Activated CD8-positive, alpha-beta memory T cell treated with anti-CD3 and anti-CD28 coated beads, Interleukin-2, amount 50 U/mL, for 24 hours (primary cell): ENCODE data around the gene SSR3.
"Not testable (repeated sequence)": the region's sequence is repeated elsewhere in the genome, so short reads cannot be mapped to it uniquely, and the experiment has no call there.

Experiments
- DNase-seq: peaks from one replicate; pipeline ENCODE4 v3.0.0-alpha.2; 2020; ENCODE audit errors: extremely low read depth

The SSR3 gene

DNA sequence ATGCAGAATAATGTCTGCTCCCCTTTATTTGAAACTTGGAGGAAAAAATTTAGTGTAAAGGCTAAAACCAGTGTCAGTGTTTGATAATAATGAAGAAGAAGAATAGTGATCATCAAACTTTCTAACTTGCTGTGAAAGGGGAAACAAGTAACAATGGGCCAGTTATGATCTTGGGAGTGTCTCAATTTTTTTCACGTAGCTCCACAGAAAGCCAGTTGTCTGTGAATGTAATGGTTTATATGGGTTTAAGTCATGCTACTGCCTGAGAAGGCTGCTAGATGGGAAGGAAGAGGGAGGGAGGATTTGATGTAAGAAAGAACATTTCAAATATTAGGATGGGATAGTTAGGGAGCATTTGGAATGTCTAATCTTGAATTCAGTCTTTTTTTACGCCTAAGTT, 21.1 kb upstream of the SSR3 start:
- DNase-seq = no peak

DNA sequence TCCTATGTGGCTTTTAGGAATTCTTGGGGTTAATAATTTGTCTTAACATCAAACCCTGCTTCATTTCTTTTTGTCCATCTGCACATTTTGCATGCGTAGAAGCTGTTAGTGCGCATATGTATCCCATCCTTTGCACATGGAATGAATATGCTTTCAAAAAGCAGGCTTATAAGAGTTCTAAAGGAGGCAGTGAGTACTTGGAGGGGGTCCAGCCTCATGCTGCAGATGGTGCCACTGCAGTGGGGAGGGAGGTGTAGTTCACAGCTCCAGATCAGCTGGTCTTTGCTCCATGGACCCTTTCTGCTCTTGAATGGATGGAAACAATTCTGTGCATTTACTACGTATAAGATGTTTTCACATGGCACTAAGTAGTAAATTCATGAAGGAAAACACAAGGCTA, 20.7 kb upstream of the SSR3 start:
- DNase-seq = no peak

DNA sequence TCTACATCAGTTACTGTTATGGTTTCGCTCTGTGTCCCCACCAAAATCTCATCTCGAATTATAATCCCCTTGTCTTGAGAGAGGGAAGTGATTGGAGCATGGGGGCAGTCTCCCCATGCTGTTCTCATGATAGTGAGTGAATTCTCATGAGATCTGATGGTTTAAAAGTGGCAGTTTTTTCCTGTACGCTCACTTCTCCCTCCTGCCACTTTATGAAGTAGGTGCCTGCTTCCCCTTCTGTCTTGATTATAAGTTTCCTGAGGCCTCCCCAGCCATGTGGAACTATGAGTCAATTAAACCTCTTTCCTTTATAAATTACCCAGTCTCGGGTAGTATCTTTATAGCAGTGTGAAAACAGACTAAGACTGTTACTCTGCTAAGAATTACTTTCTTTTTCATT, 15.0 kb upstream of the SSR3 start:
- DNase-seq = not testable (repeated sequence)

DNA sequence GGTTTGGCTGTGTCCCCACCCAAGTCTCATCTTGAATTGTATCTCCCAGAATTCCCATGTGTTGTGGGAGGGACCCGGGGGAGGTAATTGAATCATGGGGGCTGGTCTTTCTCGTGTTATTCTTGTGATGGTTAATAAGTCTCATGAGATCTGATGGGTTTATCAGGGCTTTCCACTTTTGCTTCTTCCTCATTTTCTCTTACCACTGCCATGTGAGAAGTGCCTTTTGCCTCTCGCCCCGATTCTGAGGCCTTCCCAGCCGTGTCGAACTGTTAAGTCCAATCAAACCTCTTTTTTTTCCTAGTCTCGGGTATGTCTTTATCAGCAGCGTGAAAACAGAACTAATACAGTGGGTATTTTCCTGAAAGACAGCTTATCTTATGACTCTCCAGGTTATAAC, 14.1 kb upstream of the SSR3 start:
- not testable (repeated sequence) for DNase-seq

DNA sequence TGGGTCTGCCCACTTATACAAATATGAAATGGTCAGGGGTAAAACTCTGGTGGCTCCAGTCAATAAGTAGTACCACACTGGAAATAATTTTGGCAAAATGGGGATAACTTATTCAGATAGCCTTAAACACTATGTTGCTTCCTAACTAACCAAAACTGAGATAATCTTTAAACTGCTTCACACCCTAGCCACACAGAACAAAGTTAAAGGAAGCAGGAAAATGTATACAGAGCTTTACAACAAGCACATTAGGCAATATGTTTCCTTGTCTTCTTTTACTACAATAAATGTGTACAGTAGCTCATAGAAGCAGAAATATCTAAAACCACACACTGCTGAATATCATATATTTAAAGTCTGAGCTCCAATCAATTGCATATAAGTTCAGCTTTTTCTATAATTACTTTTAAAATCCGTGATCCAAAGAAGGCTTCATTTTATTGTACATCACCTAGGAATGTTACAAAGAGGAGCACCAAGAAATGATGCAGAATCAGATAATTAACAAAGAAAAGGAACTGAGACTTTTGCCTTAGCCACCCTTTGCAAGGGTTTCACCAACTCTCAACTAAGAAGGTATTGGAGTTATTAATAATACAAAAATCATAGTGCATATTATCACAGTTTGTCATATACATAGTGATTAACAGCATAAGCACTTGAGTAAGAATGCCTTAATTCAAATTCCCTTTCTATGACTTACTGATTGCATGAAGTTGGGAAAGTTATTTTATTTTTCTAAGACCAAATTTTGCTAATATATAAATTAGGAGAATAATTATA, 9.2 kb upstream of the SSR3 start:
- no peak for DNase-seq

DNA sequence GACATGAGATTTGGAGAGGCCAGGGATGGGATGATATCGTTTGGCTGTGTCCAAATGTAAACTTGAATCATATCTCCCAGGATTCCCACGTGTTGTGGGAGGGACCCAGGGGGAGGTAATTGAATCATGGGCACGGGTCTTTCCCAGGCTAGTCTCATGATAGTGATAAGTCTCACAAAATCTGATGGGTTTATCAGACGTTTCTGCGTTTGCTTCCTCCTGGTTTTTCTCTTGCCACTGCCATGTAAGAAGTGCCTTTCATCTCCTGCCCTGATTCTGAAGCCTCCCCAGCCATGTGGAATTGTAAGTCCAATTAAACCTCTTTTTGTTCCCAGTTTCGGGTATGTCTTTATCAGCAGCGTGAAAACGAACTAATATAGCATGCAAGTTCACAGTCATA, 7.6 kb upstream of the SSR3 start:
- DNase-seq = not testable (repeated sequence)

DNA sequence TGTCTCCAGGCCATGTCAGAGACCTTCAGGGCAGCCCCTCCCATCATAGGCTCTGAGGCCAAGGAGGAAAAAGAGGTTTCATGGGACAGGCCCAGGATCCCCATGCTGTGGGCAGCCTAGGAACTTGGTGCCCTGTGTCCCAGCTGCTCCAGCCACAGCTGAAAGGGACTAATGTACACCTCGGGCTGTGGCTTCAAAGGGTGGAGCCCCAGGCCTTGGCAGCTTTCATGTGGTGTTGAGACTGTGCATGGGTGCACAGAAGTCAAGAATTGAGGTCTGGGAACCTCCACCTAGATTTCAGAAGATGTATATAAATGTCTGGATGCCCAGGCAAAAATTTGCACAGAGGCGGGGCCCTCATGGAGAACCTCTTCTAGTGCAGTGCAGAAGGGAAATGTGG, 6.6 kb upstream of the SSR3 start:
- no peak for DNase-seq

DNA sequence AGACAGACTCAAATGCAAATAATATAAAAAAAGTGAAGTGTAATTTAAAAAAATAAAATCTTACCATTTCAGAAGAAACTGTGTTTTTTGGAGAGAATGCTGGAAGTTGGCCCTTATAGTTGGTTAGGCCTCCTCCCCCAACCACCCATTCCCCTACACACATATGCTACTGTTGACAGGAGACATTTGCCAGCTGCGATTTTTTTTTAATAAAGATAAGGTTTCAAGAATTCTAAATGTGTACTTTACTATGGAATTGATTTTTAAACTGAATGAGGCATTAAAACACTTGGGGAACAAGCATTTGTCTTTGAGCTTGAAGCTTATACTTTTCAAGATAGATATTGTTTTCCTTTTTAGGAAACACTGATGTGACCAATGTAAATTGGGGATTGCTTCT, 4.4 kb upstream of the SSR3 start:
- DNase-seq = no peak

DNA sequence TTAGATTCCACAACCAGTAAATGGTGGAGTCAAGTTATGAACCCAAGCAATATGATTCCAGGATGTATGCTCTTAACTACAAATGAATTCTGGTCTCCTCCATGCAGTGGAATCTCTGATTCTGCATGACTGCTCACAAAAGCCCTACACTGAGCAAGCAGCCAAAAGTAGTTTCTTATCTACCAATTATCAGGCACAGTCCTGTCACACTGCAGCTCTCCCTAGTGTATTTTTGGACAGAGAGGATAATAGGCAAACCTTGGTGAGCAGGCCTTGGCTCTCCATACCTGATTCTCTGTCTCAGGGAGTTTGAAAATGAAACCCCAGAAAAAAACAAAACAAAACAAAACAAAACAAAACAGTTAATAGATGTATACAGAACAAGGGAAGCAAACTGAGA, 3.5 kb upstream of the SSR3 start:
- no peak for DNase-seq

DNA sequence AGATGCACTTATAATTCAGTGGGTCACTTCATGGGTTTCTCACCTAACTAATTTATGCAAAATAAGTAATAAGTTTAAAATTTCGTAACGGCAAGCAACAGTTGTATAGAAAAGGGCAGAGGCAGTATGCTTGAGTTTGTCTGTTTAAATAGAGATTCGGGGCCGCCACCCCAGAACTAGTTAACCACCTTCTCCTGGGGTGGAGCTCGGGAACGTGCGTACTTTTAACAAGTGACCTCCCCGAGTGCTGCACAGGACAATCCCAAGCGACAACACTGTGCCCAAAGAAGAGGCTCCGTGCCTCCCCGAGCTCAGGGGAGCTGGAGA, 439 bp downstream of the SSR3 start:
- DNase-seq = no peak

DNA sequence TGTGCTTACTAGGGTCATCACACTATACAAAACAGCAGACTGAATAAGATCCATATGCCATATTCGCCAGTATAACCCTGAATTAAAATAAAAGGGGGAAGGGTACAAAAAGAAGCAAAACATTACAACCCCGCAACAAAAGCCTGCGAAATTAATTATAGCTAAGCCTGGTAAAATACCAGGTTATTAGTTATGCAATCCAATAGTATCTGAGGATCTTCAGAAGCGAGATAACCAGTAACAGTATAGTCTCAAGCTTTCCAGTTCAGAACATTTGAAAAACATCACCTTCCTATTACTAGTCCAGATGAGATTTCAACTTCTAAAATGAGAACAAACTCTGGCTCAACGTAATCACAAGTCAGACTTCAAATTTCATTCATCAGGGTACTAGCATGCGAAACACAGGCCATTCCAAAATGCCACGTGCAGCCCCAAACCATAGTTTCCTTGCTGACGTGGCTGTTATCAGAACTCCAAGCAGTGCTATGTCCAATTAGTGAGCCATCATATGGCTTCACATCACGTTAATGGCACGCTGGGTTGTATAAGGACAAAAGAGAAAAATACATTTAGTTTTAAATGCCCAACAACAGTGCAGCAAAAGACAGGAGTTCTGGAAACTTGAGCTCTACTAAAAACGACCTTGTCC, 1.1 kb downstream of the SSR3 start:
- DNase-seq = no peak

DNA sequence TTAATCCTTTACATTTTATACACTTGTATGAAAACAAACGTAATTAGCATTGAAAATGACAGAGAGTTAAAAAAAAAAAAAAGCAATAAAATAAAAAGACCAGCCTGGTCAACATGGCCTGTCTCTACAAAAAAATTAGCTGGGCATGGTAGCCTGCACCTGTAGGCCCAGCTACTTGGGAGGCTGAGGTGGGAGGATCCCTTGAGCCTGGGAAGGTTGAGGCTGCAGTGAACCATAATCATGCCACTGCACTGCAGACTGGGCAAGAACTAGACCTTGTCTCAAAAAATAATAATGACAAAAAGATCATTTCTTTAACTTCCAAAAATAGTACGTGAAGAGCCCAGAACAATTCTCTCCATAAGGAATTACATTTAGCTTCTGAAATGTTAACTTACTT, 1.9 kb downstream of the SSR3 start:
- DNase-seq = no peak

DNA sequence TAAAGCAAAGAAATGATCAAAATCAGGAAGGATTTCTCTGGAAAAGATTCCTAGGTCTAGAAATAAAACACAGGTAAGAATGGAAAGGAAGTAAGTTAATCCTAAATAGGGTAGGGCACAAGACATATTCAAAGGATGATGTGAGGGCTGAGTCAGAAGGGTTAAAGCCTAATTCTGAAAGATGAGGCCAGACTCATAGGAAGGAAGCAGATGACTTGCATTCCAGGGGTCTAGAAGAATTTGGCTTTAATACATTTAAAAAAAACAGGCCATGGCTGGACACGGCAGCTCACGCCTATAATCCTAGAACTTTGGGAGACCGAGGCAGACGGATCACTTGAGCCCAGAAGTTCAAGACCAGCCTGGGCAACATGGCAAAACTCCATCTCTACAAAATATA, 3.2 kb downstream of the SSR3 start:
- DNase-seq = no peak

DNA sequence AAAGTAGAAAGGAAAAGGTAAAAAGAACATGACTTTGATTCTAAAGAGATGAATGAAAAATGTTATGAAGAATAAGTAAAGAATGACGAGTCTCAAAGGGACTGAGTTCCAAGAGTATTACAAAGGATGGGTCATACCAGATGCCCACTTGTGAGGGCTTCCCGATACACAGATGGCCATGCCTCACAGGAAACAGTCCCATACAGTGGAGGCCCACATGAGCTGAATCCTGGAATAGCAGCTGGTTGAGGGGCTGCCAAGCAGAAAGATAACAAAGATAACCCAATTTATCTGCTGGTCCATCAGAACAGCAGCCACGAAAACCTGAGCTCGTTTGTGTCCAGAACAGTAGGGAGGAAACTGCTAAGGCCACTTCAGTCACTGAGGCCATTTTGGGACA, 3.7 kb downstream of the SSR3 start:
- no peak for DNase-seq

DNA sequence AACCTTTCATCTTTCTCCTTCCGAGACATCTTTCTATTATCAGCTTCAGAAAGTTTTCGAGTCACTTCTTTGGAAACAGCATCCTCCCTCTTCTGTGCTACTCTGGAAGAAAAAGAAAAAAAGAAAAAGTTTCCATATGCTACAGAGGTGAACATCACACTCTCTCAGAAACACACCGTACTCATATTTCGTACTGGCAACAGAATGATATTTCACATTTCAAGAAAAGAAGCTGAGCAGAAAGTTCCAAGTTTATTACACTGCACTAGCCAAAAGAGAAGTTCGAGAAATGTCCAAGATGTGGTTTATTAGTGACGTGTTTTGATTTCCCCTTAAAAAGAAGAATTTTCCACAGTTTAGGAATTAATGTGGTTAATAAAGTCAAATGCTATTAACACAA, 6.0 kb downstream of the SSR3 start:
- no peak for DNase-seq

DNA sequence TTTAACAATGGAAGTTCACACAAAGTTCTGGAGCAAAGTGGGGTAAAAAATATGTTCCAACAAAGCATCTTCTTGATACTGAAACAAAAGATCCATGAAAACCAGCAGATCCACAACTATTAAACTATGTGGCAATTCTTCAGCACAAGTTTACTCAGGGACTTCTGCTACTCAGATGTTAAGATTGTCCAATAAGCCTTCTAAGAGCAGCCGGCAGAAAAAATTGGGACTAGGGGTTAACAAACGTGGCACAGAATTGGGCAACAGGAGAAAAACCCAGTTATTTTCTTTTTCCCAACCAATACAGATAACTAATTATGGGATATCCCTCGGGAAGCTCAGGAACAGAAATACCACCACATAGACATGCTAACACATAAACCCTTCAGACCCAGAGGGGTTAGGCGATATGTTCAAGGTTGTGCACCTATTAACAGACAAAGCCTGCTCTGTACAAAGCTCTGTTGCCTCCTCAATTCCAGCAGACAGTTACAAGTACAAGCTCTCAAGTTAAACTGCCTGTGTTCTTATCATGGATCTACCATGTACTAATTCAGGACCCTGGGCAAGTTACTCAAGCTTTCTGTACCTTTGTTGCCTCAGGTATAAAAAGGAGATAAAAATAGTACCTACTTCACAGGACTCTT, 6.8 kb downstream of the SSR3 start:
- DNase-seq = no peak

DNA sequence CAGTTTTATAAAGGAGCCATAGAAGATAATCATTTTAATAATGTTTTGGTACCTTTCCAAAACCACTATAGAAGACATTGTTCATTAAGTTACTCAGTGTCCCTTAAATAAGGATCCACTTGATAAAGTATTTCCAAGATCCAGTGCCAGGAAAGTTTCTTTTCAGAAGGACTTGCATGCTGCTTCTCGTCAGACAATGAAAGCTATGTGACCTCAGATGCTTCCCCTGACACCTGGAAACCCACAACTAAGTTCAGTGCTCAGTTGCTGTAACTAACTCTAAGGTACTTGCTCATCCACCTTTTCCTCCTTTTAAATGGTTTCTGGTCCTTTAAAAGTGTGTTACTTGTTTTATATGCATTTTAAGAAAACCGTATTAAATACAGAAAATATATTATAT, 7.3 kb downstream of the SSR3 start:
- DNase-seq = no peak

DNA sequence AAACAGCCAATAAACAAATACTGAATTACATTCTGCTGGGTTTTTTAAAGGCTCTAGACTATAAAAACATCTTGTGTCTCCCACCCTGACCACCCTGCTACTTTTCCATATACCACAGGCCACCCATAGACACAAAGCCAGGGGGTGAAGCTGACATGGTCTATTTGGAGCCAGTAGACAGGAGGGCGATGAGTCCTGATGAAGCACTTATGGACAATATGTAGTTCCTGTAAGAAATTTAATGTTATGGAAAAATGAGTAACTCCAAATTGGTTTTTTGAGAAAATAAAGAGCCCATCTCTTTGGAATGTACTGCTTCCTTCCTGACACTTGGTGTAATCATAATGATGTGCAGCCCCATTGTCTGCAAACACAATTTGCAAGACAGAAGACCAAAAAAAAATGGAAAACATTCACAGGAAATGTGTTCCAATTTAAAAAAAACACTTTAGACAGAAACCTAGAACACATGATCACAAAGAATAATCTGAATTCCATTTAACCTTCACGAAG, 11.8 kb downstream of the SSR3 start:
- no peak for DNase-seq

DNA sequence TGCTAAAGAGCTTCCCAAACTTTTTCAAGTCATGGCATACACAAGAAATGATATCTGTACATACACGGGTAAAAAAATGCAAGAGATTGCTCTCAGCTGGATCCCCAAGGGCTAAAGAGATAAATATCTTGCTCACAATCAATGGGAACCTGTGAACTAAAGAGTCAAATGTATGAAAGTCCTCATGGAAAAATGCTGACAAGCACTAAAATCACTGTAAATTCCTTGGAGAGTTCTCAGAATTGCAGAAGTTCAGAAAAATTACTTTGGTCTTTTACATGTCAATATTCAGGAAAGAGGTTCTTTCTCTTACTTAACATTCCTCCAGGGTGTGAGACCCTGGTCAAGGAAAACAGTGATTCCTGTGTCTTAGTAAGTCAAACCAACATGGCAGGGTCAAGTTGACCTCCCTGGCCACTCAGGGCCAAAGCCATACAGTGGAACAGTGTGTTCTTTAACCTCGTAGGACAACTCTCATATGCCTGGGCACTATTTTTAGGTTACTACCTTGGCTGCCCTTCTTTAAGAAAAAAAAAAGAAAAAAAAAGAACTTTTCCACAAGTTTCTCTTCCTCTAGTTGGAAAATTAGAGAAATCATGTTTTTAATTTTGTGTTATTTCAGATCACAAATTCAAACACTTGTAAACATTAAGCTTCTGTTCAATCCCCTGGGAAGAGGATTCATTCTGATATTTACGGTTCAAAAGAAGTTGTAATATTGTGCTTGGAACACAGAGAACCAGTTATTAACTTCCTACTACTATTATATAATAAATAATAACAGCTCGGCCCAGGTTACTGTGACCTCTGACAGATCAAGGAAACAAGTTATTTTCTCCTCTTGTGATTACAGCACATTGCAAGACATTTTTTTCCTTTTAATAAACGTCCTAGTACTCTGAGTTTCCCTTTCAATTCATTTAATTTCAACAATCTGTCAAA, 12.5 kb downstream of the SSR3 start:
- DNase-seq = no peak

DNA sequence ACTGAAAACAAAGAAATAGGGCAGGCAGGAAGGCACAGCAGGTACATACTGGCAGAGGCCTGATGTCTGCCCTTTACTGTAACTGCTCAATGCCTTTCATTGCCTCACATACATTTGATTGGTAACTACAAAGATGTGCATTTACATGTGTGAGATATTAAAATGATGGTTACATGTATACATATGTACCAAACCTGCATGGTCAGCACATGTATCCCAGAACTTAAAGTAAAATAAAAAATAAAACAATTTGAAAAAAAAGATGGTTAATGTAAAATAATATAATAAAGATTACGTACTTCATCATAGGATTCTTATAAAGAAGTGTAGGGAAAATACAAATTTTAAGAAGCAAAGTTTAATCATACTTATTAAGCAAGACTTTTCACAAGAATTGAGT, 15.1 kb downstream of the SSR3 start:
- no peak for DNase-seq

DNA sequence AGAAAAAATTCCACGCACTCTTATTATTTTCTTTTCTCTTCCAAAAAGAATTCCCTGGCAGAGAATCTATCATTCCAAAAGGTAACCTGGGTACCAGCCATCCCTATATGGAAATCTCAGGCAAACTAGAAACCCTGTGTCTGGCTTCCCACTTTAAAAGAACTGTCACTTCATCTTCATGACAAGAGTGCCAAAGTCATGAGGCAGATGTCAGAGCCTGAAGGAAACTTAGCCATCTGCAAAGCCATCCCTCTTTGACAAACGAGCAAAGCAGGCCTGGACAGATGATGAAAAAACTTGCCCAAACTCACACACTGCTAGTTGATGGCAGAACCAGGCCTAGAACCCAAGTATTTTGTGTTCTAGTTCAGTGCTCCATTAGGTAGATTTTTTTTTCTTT, 15.9 kb downstream of the SSR3 start:
- no peak for DNase-seq
